ENCODE data around the gene DPP10. TPM values are rescaled to one million over a fixed set of nuclear protein-coding genes. Genes with fewer than 3 reads are reported as not detected.

DPP10 gene
- total and polyA plus RNA-seq, 10 of the 15 experiments (the other 5 are each of a cell fraction or from before 2014, with no cell fraction given): not detected

DNA sequence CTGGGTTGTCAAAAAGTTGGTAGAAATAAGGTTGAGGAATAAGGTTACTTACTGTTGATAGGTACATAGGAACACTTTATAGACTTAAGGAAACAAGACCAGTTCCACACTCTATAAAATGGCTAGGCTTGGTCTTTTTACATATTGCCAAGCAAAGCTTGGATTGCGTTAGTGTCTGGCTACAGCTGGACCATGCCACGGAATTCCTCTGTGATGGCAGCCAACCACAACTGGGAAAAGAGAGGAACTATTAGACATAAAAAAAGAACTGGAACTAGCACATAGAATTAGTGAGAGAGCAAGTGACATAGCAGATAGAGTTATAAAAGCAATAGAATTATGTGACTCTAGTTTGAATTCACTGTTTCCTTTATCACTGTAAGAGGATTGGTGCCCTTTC, 17.7 kb upstream of the DPP10 start:
- intact Hi-C loops (cut with micrococcal nuclease; ENCODE audit: unreplicated experiment): no loop called here
- POLR2A ChIA-PET: no interaction called here
- no peak for FAIRE-seq
- no peak overlapping the region for H3K9ac ChIP-seq (ENCODE audit: control insufficient read depth, insufficient read depth, low read length)
- RAD21 ChIA-PET (ENCODE audit: unreplicated experiment): no interaction called here
- H3K4me3 ChIP-seq: no peak overlapping the region
- no peak overlapping the region for H3K4me2 ChIP-seq (ENCODE audit: control insufficient read depth, insufficient read depth)
- no peaks in the 10 kb centered on the region for H3K4me1 ChIP-seq (ENCODE audit: control insufficient read depth, insufficient read depth, low read length)
- SMC1A ChIA-PET (ENCODE audit: uncharacterized antibody, unreplicated experiment): no interaction called here
- in situ Hi-C loops (cut with MboI): no loop called here
- CTCF ChIA-PET: no interaction called here
- no peaks in the 10 kb centered on the region for H4K20me1 ChIP-seq (ENCODE audit: control insufficient read depth, insufficient read depth)
- no peaks in the 10 kb centered on the region for H3K9me3 ChIP-seq (replicated peaks; ENCODE audit: control insufficient read depth, insufficient read depth, low read length)
- no peaks in the 10 kb centered on the region for H3K27me3 ChIP-seq (replicated peaks in 1 of 2; ENCODE audit: control insufficient read depth in 2 of 2, insufficient read depth in 2 of 2, low read length in 1 of 2)
- H2AFZ ChIP-seq (ENCODE audit: control insufficient read depth, low read depth, low read length): no peak overlapping the region
- BruUV-seq (replicated peaks): no TSS peak
- H3K79me2 ChIP-seq (ENCODE audit: control insufficient read depth, insufficient read depth, low read length): no peaks in the 10 kb centered on the region
- no peak for DNase-seq (ENCODE audit: low read depth, low spot score)
- H3K27ac ChIP-seq (ENCODE audit: control insufficient read depth, insufficient read depth): no peak overlapping the region
- no peak for ATAC-seq
- TF ChIP-seq HCFC1 (IDR thresholded peaks at IDR 0.05; ENCODE audit: low read length): no peak
- TF ChIP-seq, protein P1, sequence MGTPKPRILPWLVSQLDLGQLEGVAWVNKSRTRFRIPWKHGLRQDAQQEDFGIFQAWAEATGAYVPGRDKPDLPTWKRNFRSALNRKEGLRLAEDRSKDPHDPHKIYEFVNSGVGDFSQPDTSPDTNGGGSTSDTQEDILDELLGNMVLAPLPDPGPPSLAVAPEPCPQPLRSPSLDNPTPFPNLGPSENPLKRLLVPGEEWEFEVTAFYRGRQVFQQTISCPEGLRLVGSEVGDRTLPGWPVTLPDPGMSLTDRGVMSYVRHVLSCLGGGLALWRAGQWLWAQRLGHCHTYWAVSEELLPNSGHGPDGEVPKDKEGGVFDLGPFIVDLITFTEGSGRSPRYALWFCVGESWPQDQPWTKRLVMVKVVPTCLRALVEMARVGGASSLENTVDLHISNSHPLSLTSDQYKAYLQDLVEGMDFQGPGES (IDR thresholded peaks at IDR 0.05): no peak
- TF ChIP-seq, protein P2, sequence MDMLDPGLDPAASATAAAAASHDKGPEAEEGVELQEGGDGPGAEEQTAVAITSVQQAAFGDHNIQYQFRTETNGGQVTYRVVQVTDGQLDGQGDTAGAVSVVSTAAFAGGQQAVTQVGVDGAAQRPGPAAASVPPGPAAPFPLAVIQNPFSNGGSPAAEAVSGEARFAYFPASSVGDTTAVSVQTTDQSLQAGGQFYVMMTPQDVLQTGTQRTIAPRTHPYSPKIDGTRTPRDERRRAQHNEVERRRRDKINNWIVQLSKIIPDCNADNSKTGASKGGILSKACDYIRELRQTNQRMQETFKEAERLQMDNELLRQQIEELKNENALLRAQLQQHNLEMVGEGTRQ (IDR thresholded peaks at IDR 0.05; ENCODE audit: borderline replicate concordance, low read depth, low read length): no peak
- TF ChIP-seq MEF2B (IDR thresholded peaks at IDR 0.05; ENCODE audit: partially characterized antibody, poor library complexity, severe bottlenecking): no peak
- no peak for TF ChIP-seq ZNF384 (IDR thresholded peaks at IDR 0.05; ENCODE audit: borderline replicate concordance, low read depth, low read length)
- TF ChIP-seq GATAD2B (conservative IDR thresholded peaks at IDR 0.05; ENCODE audit: low read depth): no peak
- no peak for TF ChIP-seq RUNX3 (IDR thresholded peaks at IDR 0.05; ENCODE audit: low read length)
- no peak for TF ChIP-seq RAD51 (IDR thresholded peaks at IDR 0.05)
- TF ChIP-seq, protein P3, sequence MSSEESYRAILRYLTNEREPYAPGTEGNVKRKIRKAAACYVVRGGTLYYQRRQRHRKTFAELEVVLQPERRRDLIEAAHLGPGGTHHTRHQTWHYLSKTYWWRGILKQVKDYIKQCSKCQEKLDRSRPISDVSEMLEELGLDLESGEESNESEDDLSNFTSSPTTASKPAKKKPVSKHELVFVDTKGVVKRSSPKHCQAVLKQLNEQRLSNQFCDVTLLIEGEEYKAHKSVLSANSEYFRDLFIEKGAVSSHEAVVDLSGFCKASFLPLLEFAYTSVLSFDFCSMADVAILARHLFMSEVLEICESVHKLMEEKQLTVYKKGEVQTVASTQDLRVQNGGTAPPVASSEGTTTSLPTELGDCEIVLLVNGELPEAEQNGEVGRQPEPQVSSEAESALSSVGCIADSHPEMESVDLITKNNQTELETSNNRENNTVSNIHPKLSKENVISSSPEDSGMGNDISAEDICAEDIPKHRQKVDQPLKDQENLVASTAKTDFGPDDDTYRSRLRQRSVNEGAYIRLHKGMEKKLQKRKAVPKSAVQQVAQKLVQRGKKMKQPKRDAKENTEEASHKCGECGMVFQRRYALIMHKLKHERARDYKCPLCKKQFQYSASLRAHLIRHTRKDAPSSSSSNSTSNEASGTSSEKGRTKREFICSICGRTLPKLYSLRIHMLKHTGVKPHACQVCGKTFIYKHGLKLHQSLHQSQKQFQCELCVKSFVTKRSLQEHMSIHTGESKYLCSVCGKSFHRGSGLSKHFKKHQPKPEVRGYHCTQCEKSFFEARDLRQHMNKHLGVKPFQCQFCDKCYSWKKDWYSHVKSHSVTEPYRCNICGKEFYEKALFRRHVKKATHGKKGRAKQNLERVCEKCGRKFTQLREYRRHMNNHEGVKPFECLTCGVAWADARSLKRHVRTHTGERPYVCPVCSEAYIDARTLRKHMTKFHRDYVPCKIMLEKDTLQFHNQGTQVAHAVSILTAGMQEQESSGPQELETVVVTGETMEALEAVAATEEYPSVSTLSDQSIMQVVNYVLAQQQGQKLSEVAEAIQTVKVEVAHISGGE (CRISPR knock-in tag; IDR thresholded peaks at IDR 0.05): no peak
- TF ChIP-seq SP1 (IDR thresholded peaks at IDR 0.05; ENCODE audit: low read depth, low read length): no peak
- TF ChIP-seq, protein P4, sequence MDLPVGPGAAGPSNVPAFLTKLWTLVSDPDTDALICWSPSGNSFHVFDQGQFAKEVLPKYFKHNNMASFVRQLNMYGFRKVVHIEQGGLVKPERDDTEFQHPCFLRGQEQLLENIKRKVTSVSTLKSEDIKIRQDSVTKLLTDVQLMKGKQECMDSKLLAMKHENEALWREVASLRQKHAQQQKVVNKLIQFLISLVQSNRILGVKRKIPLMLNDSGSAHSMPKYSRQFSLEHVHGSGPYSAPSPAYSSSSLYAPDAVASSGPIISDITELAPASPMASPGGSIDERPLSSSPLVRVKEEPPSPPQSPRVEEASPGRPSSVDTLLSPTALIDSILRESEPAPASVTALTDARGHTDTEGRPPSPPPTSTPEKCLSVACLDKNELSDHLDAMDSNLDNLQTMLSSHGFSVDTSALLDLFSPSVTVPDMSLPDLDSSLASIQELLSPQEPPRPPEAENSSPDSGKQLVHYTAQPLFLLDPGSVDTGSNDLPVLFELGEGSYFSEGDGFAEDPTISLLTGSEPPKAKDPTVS (IDR thresholded peaks at IDR 0.05; ENCODE audit: low read depth, low read length): no peak
- 0% methylated on average over 2 of the region's 2 CpGs for WGBS (ENCODE audit: insufficient coverage, insufficient replicate concordance, low lambda C conversion rate, missing lambda C conversion rate)
- H3K36me3 ChIP-seq (ENCODE audit: control insufficient read depth in 2 of 2, insufficient read depth in 2 of 2, low read length in 1 of 2): no peaks in the 10 kb centered on the region

All from GM12878 (cell line).